GM18505 (cell line): Measurements from ENCODE around the gene GRM8.

Source experiments
- ATAC-seq: cut with Tn5 transposase; IDR thresholded peaks from one replicate; pipeline ENCODE4 v1.9.1; 2021; ENCODE audit not compliant: unreplicated experiment
- POLR2A ChIP-seq: IDR thresholded peaks from 4 replicates; pipeline ENCODE4 v1.6.1; 2011; ENCODE audit warnings: borderline replicate concordance; ENCODE audit not compliant: insufficient read depth, insufficient read length; ENCODE audit errors: extremely low read depth

Gene GRM8

GRCh38 chr7:126574276-126575250 lies 678.2 kb downstream of the GRM8 start:
- ATAC-seq: no peak
- TF ChIP-seq POLR2A: no peak

DNA sequence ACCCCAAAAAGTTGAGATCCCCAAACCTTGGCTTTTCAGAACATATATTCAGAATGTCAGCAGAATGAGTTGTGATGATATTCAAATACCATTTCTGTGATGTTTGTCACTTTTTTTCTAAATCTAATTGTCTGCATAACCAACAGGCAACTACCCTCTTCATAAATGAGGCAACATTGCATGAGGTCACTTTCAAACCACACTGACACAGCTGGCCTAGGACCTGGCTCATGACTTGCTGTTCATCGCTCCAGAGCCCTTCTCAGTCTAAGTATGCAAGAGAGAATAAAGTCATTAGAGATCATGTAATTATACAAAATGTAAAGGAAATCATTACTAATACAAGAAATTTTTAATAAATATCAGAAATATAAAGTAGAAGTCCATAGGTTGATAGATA lies 681.9 kb downstream of the GRM8 start:
- no peak for TF ChIP-seq POLR2A
- no peak for ATAC-seq

DNA sequence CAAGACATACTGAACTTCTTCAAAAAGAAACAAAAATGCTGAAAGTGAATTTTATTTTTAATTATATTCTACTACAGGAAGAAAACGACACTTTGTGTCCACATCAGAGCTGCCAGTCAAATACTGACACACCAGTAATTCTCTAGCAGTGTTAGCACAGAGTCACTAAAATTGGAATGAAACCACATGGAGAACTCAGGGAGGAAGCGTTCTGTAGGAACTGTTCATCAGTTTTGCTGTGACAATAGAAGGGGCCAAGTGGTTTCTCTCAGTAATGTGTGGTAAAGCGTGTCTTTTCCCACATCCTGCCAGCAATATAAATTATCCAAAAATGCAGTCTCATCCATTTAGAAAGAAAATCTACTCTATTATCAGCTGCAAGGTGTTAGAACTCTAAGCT lies 683.3 kb downstream of the GRM8 start:
- TF ChIP-seq POLR2A: no peak
- ATAC-seq: peak; percentile 34

DNA sequence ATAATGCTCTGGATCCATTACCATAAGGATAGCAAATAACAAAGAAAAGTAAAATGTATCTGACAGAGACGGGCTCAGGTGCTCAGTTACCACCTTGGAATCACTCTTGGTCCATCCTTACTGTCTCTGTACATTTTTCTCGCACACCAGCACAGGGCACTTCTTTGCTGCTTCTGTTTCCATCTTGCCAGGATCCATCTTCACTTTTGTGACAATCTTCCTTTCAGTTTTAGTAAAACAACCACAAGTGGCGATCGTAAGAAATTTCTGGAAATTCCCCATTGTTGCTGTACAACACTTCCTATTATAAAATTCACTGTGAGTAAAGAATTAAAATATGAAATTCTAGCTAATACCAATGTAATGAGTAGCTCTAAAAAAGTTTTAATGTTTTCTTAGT lies 695.5 kb downstream of the GRM8 start:
- TF ChIP-seq POLR2A: no peak

DNA sequence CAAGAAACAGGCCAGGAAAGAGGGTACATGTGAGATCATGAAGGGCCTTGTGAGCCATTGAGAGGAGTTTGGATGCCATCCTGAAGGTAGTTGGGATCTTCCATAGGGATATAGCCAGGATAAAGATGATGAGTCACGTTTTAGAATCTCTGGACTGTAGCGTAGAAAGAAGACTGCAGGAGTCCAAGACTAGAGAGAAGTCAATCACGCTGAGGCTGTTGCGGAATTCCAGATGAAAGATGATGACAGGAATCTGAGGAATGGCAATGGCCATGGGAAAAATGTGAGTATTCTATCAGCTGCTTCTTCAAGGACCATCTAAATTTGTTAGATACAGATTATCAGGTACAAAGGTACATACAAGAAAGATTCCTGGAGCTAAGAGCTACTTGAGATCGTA lies 711.3 kb downstream of the GRM8 start:
- TF ChIP-seq POLR2A: no peak
- ATAC-seq: no peak

More for the DNA sequence above, 695.5 kb downstream of the GRM8 start:
- no peak for ATAC-seq

DNA sequence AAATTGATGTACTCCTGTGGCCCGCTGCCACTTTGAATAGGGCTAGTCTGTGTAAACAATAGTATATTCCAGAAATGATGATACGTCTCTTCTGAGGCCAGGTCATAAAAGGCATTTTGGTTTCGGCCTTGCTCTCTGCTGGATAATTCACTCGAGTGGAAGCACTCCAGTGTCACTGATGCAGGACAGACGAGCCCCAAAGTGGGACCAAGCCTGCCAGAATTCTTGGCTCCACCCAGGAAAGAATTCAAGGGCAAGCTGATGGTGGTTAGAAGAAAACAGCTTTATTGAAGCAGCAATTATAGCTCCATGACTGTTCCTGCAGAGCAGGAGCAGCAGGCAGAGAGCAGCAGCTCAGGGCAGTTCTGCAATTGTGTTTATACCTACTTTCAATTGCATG lies 717.6 kb downstream of the GRM8 start:
- no peak for TF ChIP-seq POLR2A
- no peak for ATAC-seq

DNA sequence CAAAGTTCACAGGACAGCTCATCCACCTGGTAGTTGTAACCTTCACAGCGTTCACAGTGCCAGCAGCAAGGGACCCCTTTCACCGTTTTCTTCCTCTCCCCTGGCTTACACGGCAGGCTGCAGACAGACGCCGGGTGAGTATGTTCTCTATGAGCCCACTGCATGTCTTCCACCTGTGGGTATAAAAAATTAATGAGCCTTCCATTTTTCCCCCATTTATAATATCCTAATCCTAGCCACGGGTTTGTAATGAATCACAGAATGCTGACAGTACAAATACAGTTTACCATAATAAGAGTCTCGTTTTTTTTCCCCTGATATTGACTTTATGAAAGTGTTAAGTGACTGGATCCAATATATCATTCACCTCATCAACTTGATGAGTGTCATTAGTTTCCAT lies 719.0 kb downstream of the GRM8 start:
- no peak for TF ChIP-seq POLR2A
- ATAC-seq: no peak

GRCh38 chr7:126529833-126530232 lies 722.9 kb downstream of the GRM8 start:
- ATAC-seq: no peak
- TF ChIP-seq POLR2A: no peak

DNA sequence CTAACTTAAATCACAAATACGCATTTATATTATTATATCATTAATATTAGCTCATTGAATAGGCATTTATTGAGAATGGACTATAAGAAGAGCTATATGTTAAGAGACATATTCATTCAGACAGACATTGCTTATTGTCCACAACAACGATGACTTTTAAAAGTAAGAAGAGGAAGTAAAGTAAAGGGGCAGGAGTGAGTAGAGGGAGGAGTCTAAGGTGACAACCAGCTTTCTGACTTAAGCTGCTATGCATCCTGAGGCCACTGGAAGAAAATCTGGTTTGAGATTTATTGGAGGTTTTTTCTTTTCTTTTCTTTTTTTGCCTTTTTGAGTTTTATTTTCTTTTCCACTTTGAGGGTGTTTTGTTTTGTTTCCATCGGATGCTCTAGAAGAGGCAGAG lies 723.5 kb downstream of the GRM8 start:
- TF ChIP-seq POLR2A: no peak
- ATAC-seq: peak; percentile 69

DNA sequence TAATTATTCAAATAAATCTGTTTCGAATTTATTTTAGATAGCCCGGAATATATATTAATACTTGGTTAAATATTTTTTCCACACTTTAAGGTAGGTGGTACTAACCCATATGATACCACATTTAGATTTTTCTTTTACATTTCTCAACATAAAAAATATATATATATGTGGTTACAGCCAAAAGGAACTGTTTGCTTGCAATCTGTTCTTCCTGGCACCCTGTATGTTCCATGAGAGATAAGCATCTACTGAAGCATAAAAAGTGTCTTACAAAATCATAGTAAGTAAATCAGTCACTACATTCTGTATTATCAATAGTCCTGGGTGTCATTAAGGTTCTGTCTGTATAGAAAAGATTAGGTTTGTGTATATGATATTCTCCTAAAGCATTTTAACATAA lies 726.8 kb downstream of the GRM8 start:
- no peak for TF ChIP-seq POLR2A
- no peak for ATAC-seq

GRCh38 chr7:126524967-126525366 lies 727.8 kb downstream of the GRM8 start:
- TF ChIP-seq POLR2A: no peak
- ATAC-seq: no peak

- TF ChIP-seq POLR2A: no peak
- no peak for ATAC-seq
Measured at GRCh38 chr7:126511046-126511445, 741.7 kb downstream of the GRM8 start.

DNA sequence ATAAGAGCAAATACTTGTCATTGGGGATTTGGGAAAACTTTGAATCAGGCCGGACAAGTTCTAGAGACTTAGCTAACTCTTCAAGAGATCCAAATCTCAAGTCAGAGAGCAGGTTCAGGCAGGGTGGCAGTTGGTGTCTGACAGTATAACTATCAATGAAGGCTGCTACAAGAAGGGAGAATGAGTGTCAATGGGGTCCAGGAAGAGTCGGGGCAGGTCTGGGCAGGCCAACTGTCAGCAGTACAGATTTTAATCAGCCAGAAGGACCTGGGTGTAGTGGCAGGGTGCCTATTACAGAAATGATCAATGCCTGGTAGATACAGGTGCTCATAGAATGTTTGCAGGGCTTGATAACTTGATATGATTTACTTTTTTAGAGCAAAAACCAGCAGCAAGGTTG lies 751.1 kb downstream of the GRM8 start:
- ATAC-seq: no peak
- TF ChIP-seq POLR2A: no peak

DNA sequence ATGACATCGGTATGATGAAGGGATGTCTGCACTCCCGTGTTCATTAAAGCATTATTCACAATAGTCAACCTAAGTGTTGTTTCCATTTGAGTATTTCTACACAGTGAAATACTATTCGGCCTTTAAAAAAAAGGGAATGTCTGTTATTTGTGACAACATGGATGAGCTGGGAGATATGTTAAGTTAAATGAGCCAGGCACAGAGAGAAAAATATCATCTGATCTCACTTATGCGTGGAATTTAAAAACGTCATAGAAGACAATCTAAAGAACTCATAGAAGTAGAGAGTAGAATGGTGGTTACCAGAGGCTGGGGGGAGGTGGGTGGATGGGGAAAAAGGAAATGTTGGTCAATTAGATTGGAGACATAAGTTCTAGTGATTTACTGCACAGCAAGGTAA lies 753.3 kb downstream of the GRM8 start:
- no peak for TF ChIP-seq POLR2A
- ATAC-seq: no peak
